K562 (cell line): ENCODE results near the gene HSD17B10. TPM values are rescaled to one million over a fixed set of nuclear protein-coding genes. Genes with fewer than 3 reads are reported as not detected.

Experiments used
- ARID3A ChIP-seq: IDR thresholded peaks from 2 replicates; pipeline ENCODE4 v1.6.1; 2012; ENCODE audit warnings: low read depth, low read length, improper control_type of control experiment, borderline replicate concordance
- BACH1 ChIP-seq: fragments of 200-800 bp; sonication (Bioruptor generic); IDR thresholded peaks from 2 replicates; pipeline ENCODE4 v1.6.1; 2016; ENCODE audit warnings: missing genetic modification characterization, missing compliant biosample characterization
- BMI1 ChIP-seq: fragments of 150-350 bp; IDR thresholded peaks from 2 replicates; pipeline ENCODE4 v1.6.1; 2014; ENCODE audit warnings: low read length
- CUX1 ChIP-seq: fragments of 200-800 bp; sonication (Bioruptor generic); IDR thresholded peaks from 2 replicates; pipeline ENCODE4 v1.6.1; 2016; ENCODE audit warnings: missing genetic modification characterization, missing compliant biosample characterization
- ETS1 ChIP-seq: conservative IDR thresholded peaks from 2 replicates; pipeline ENCODE4 v1.6.1; 2011; ENCODE audit warnings: low read depth, mild to moderate bottlenecking, low read length; ENCODE audit not compliant: control insufficient read depth
- RAD21 ChIP-seq, 2 experiments: fragments of 250-450 bp in 1 of 2; fragments of 450-650 bp in 1 of 2; sonication (Bioruptor Pico) in 1 of 2; formaldehyde crosslinking in 1 of 2; IDR thresholded peaks in 1 of 2; conservative IDR thresholded peaks in 1 of 2; 2 replicates each; pipeline versions ENCODE4 v1.4.0 to v1.8.0; 2020 to 2022; ENCODE audit warnings: mild to moderate bottlenecking in 2 of 2, moderate library complexity in 1 of 2
- ZNF224 ChIP-seq: sonication (generic); formaldehyde crosslinking; IDR thresholded peaks from 2 replicates; pipeline ENCODE4 v1.8.0; 2022; ENCODE audit warnings: mild to moderate bottlenecking, missing genetic modification reagents
- ZSCAN32 ChIP-seq: fragments of 450-650 bp; formaldehyde crosslinking; IDR thresholded peaks from 2 replicates; pipeline ENCODE4 v1.4.0; 2020; ENCODE audit warnings: mild to moderate bottlenecking, moderate library complexity
- polyA plus RNA-seq, 8 experiments: library from polyadenylated mRNA; depleted of rRNA in 4 of 8; stranded (reverse) in 5 of 8; unstranded in 3 of 8; fragments of >200 nt; fragmentation: Nextera tagmentation in 2 of 8; fragmentation: Illumina TruSeq in 1 of 8; extraction: Ambion mirVana in 2 of 8; extraction: Trizol in 1 of 8; gene quantifications; 2 replicates each; pipeline versions ENCODE4 v1.2.1 to v1.2.3, GENCODE V29; 2011 to 2014; ENCODE audit warnings: inconsistent platforms in 1 of 8, missing spikeins in 1 of 8
- total RNA-seq, 7 experiments: library from RNA; depleted of rRNA in 6 of 7; stranded (reverse); fragments of >200 nt in 6 of 7; fragmentation: Illumina TruSeq in 2 of 7; extraction: Trizol in 2 of 7; gene quantifications; 2 replicates each; pipeline versions ENCODE4 v1.2.1 to v1.2.3, GENCODE V29; 2011 to 2021; ENCODE audit warnings: low replicate concordance in 1 of 7
- TF ChIP-seq, protein P1 (sequence below): fragments of 450-650 bp; IDR thresholded peaks from 2 replicates; pipeline ENCODE4 v1.6.1; 2017; ENCODE audit warnings: antibody characterized with exemption

HSD17B10 gene
- total and polyA plus RNA-seq, 9 of the 15 experiments (the other 6 are each of a cell fraction or from before 2014, with no cell fraction given) = 45.3 to 221 (median 186) TPM

DNA sequence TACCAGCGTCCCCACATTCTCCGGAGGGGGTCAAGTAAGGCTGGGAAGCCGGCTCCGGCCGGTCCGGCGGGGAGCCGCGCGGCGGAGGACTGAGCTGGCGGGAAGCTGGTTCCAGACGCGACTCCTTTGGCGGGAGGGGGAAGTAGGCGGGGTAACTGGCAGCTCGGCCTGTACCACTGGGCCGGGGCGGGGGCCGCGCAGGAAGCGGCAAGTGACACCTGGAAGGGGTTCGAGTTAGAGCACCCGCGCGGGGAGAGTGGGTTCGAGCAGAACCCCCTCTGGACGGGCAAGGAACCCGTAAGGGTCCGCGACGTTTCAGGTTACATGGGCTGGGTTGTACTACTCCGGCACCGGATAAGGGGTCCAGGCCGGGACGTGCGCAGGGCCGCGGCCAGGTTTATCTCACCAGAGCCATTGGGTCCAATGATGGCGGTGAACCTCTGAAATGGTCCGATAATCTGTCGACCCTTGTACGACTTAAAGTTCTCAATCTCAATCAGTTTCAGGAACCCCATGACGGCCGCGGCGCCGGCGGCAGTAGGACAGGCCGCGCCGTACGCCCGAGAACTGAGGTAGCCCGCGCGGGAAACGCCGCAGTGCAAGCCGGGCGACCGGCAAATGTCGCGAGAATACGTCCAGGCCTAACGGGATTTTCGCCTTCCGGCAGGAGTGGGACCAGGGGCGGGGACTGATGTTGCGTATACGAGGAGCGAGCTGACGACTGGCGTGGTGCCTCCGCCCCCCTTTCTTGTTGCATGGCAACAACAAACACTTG lies 11.9 kb downstream of the HSD17B10 start, which contains the start of gene SMC1A (continued):
- TF ChIP-seq CUX1 (CRISPR knock-in tag) = no peak
- TF ChIP-seq RAD21 (CRISPR knock-in tag; conservative IDR thresholded peaks at IDR 0.05 in 1 of 2, IDR thresholded peaks at IDR 0.05 in 1 of 2) = no peak
- TF ChIP-seq ARID3A = no peak
- TF ChIP-seq ZSCAN32 (CRISPR knock-in tag) = no peak
- TF ChIP-seq, protein P1, sequence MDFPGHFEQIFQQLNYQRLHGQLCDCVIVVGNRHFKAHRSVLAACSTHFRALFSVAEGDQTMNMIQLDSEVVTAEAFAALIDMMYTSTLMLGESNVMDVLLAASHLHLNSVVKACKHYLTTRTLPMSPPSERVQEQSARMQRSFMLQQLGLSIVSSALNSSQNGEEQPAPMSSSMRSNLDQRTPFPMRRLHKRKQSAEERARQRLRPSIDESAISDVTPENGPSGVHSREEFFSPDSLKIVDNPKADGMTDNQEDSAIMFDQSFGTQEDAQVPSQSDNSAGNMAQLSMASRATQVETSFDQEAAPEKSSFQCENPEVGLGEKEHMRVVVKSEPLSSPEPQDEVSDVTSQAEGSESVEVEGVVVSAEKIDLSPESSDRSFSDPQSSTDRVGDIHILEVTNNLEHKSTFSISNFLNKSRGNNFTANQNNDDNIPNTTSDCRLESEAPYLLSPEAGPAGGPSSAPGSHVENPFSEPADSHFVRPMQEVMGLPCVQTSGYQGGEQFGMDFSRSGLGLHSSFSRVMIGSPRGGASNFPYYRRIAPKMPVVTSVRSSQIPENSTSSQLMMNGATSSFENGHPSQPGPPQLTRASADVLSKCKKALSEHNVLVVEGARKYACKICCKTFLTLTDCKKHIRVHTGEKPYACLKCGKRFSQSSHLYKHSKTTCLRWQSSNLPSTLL = no peak
- TF ChIP-seq ZNF224 (CRISPR knock-in tag) = no peak
- TF ChIP-seq ETS1 = peak; percentile 59
- no peak for TF ChIP-seq BACH1 (tag)
- no peak for TF ChIP-seq BMI1
- TF ChIP-seq, all 486 proteins: peak for 135
